ENCODE measurements around the gene PANX2. TPM values are rescaled to one million over a fixed set of nuclear protein-coding genes. Genes with fewer than 3 reads are reported as not detected.

The PANX2 gene
- total RNA-seq, 1 experiment from 2014 or later: not detected

DNA sequence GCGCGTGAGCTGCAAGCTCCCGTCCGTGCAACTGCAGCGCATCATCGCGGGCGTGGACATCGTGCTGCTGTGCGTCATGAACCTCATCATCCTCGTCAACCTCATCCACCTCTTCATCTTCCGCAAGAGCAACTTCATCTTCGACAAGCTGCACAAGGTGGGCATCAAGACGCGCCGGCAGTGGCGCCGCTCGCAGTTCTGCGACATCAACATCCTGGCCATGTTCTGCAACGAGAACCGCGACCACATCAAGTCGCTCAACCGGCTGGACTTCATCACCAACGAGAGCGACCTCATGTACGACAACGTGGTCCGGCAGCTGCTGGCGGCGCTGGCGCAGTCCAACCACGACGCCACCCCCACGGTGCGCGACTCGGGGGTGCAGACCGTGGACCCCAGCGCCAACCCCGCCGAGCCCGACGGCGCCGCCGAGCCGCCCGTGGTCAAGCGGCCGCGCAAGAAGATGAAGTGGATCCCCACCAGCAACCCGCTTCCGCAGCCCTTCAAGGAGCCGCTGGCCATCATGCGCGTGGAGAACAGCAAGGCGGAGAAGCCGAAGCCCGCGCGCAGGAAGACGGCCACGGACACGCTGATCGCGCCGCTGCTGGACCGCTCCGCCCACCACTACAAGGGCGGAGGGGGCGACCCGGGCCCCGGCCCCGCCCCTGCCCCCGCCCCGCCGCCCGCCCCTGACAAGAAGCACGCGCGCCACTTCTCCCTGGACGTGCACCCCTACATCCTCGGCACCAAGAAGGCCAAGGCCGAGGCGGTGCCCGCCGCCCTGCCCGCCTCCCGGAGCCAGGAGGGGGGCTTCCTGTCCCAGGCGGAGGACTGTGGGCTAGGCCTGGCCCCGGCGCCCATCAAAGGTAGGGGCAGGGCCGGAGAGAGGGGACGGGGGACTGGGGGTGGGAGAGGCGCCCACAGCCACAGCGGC is 7.3 kb downstream of the PANX2 start:
- H3K4me2 ChIP-seq (ENCODE audit: low read depth, low read length, poor library complexity, severe bottlenecking): no peak overlapping the region
- H3K79me2 ChIP-seq (ENCODE audit: low read length): no peaks in the 10 kb centered on the region
- no peaks in the 10 kb centered on the region for H3K9me3 ChIP-seq (ENCODE audit: low read length)
- no peak for DNase-seq
- no peak overlapping the region for H3K4me3 ChIP-seq (ENCODE audit: low read length)
- H2AFZ ChIP-seq (ENCODE audit: low read length): no peak overlapping the region
- no peaks in the 10 kb centered on the region for H3K36me3 ChIP-seq (ENCODE audit: insufficient read depth, low read length)
- no peaks in the 10 kb centered on the region for H4K20me1 ChIP-seq (ENCODE audit: insufficient read depth, low read depth, low read length)
- H3K4me1 ChIP-seq (ENCODE audit: low read length): peaks cover 8% of the 10 kb centered on the region
- H3K27ac ChIP-seq (ENCODE audit: low read length): no peak overlapping the region
- no peak overlapping the region for H3K9ac ChIP-seq (ENCODE audit: low read length)
- no peaks in the 10 kb centered on the region for H3K9me2 ChIP-seq (replicated peaks; ENCODE audit: insufficient read depth, low read length)
- H3K27me3 ChIP-seq (ENCODE audit: low read length): no peaks in the 10 kb centered on the region

DNA sequence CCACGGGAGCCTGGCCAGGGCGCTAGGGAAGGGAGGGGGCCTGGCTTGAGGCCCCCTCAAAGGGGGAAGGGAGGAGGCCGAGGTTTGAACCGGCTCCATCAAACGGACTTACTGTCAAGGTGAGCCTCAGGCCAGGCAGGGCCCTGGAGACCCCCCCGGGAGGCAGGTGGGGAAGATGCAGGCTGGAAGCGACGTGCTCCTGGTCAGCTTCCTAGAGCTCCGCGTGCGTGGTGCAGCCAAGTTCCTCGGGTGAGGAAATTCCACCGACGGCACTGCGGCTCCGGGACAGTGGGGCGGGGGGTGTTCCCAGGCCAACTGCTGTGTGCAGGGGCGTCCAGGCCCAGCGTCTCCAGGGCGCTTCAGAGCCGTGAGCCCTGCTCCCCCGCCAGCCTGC is 7.9 kb downstream of the PANX2 start:
- H3K27me3 ChIP-seq (ENCODE audit: low read length): no peaks in the 10 kb centered on the region
- no peak overlapping the region for H3K4me2 ChIP-seq (ENCODE audit: low read depth, low read length, poor library complexity, severe bottlenecking)
- H2AFZ ChIP-seq (ENCODE audit: low read length): no peak overlapping the region
- peaks cover 3% of the 10 kb centered on the region for H3K4me1 ChIP-seq (ENCODE audit: low read length)
- no peaks in the 10 kb centered on the region for H3K79me2 ChIP-seq (ENCODE audit: low read length)
- no peak overlapping the region for H3K4me3 ChIP-seq (ENCODE audit: low read length)
- DNase-seq: no peak
- H3K27ac ChIP-seq (ENCODE audit: low read length): no peak overlapping the region
- no peak overlapping the region for H3K9ac ChIP-seq (ENCODE audit: low read length)
- H4K20me1 ChIP-seq (ENCODE audit: insufficient read depth, low read depth, low read length): no peaks in the 10 kb centered on the region
- H3K9me2 ChIP-seq (replicated peaks; ENCODE audit: insufficient read depth, low read length): no peaks in the 10 kb centered on the region
- H3K36me3 ChIP-seq (ENCODE audit: insufficient read depth, low read length): no peaks in the 10 kb centered on the region
- no peaks in the 10 kb centered on the region for H3K9me3 ChIP-seq (ENCODE audit: low read length)

DNA sequence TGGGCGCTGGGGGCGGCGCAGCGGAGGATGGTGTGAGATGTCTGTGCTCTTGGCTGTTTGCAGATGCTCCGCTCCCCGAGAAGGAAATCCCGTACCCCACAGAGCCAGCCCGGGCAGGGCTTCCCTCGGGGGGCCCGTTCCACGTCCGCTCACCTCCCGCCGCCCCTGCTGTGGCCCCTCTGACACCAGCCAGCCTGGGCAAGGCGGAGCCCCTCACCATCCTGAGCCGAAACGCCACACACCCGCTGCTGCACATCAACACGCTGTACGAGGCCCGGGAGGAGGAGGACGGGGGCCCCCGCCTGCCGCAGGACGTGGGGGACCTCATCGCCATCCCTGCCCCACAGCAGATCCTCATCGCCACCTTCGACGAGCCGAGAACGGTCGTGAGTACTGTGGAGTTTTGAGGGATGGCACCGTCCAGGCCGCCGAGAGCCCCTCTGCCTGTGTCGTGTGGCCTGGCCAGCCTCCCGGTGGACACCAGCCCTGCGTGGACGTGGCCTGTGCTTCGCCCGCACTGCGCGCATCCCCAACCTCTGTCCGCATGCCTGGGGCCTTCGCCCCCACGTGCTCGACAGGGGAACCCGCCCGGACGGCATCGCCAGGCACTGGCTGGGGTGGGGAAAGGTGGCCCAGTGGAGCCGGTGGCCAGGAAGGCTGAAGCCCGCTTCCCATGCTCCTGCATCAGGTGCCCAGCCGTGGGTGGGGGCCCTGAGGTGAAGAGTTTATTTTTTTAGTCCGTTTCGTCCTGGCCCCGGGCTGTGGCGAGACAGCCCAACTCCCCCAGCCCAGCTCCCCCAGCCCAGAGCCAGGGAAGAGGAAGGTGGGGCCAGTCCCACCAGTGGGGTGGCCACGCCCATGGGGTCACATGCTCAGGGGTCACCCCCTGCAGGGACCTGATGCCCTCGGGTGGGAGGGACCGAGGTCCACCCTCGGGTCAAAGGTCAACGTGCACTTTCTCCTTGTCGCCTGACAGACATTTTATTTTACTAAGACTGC is 8.6 kb downstream of the PANX2 start:
- H3K9me3 ChIP-seq (ENCODE audit: low read length): no peaks in the 10 kb centered on the region
- H3K36me3 ChIP-seq (ENCODE audit: insufficient read depth, low read length): no peaks in the 10 kb centered on the region
- H3K79me2 ChIP-seq (ENCODE audit: low read length): no peaks in the 10 kb centered on the region
- no peak overlapping the region for H3K4me2 ChIP-seq (ENCODE audit: low read depth, low read length, poor library complexity, severe bottlenecking)
- no peaks in the 10 kb centered on the region for H3K27me3 ChIP-seq (ENCODE audit: low read length)
- H3K4me1 ChIP-seq (ENCODE audit: low read length): no peaks in the 10 kb centered on the region
- no peak overlapping the region for H3K27ac ChIP-seq (ENCODE audit: low read length)
- H3K9me2 ChIP-seq (replicated peaks; ENCODE audit: insufficient read depth, low read length): no peaks in the 10 kb centered on the region
- H3K9ac ChIP-seq (ENCODE audit: low read length): no peak overlapping the region
- H3K4me3 ChIP-seq (ENCODE audit: low read length): no peak overlapping the region
- no peak overlapping the region for H2AFZ ChIP-seq (ENCODE audit: low read length)
- peak; percentile 31 for DNase-seq
- peaks cover 2% of the 10 kb centered on the region; the same call in 1 of the 2 replicates for H4K20me1 ChIP-seq (ENCODE audit: insufficient read depth, low read depth, low read length)

DNA sequence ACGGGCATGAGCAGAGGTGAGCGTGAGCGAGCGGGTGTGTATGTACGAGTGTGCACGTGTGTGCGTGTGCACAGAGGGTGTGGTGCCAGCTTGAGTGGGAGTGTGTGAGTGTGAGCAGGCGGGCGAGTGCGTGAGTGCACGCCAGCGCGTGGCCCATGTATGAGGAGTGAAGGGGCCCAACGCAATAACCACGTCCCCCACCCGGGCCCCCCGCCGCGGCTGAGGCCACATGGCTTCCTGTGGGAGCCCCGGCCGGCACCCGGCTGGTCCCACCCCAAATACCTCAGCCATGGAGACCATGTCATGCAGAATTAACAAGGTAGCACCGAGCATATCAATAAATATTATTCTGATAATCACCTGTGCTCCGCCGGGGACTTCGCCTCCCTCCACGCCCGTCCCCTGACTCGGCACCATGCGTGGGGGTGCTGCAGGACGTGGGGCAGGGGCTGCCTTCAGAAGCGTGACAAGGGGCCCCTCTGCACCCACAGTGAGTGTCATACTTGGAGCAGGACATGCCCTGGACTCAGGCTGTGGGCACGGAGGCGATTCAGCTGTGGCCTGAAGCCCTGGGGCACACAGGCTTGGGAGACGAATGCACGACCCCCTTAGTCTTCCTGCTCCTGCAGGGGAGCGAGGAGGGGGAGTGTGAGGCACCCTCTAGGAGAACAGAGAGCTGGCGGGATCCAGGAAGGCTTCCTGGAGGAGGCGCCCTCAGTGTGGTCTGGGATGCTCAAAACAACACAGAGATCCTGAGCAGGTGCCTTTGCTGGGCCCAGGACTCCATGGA is 9.6 kb downstream of the PANX2 start:
- peak; percentile 38 for DNase-seq
- H2AFZ ChIP-seq (ENCODE audit: low read length): no peak overlapping the region
- no peak overlapping the region for H3K27ac ChIP-seq (ENCODE audit: low read length)
- H3K27me3 ChIP-seq (ENCODE audit: low read length): no peaks in the 10 kb centered on the region
- H4K20me1 ChIP-seq (ENCODE audit: insufficient read depth, low read depth, low read length): peaks cover 3% of the 10 kb centered on the region; the same call in 1 of the 2 replicates
- H3K9ac ChIP-seq (ENCODE audit: low read length): no peak overlapping the region
- no peak overlapping the region for H3K4me3 ChIP-seq (ENCODE audit: low read length)
- no peaks in the 10 kb centered on the region for H3K79me2 ChIP-seq (ENCODE audit: low read length)
- H3K4me1 ChIP-seq (ENCODE audit: low read length): peaks cover under 1% of the 10 kb centered on the region; the same call in 1 of the 2 replicates
- H3K4me2 ChIP-seq (ENCODE audit: low read depth, low read length, poor library complexity, severe bottlenecking): no peak overlapping the region
- H3K36me3 ChIP-seq (ENCODE audit: insufficient read depth, low read length): no peaks in the 10 kb centered on the region
- no peaks in the 10 kb centered on the region for H3K9me2 ChIP-seq (replicated peaks; ENCODE audit: insufficient read depth, low read length)
- no peaks in the 10 kb centered on the region for H3K9me3 ChIP-seq (ENCODE audit: low read length)

DNA sequence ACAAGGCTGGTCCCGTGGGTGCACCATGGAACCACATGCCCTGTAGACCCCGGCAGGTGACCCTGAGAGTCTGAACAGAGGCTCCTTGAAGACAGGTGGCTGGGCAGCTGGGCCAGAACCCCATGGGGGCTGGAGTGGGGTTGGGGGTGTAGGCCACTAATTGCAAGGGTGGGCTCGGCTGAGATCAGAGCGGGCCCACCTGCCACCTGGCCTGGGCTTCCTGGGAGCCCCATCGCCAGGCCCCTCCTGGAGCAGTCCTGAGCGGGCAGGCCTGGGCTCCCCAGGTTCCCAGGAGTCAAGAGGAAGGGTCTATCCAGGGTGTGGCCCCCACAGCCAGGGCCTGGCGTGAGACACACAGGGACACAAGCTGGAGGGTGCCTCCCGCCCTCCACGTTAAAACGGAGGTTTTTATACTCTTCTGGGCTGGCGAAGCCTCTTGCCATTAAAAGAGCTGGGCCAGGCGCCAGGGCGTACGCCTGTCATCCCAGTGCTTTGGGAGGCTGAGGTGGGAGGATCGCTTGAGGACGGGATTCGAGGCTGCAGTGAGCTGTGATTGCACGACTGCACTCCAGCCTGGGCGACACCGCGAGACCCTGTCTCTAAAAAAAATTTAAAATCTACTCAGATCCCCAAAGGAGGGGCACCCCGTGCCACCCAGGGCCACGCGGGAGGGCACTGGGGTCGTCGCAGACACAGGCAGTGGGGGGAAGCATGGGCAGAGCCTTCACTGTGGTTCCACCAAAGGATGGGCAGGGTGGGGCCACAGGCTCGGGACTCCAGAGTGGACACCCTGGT is 10.4 kb downstream of the PANX2 start:
- Histone ChIP-seq H3K36me3 (ENCODE audit: insufficient read depth, low read length) (no peaks in the 10 kb centered on the region), H2AFZ (ENCODE audit: low read length) (no peak overlapping the region), H3K9ac (ENCODE audit: low read length) (no peak overlapping the region), H3K9me3 (ENCODE audit: low read length) (no peaks in the 10 kb centered on the region), H3K4me1 (ENCODE audit: low read length) (peaks cover 4% of the 10 kb centered on the region), H3K4me2 (ENCODE audit: low read depth, low read length, poor library complexity, severe bottlenecking) (no peak overlapping the region), H4K20me1 (ENCODE audit: insufficient read depth, low read depth, low read length) (peaks cover 3% of the 10 kb centered on the region; the same call in 1 of the 2 replicates), H3K79me2 (ENCODE audit: low read length) (no peaks in the 10 kb centered on the region), H3K27me3 (ENCODE audit: low read length) (no peaks in the 10 kb centered on the region), H3K27ac (ENCODE audit: low read length) (no peak overlapping the region), H3K9me2 (replicated peaks; ENCODE audit: insufficient read depth, low read length) (no peaks in the 10 kb centered on the region), H3K4me3 (ENCODE audit: low read length) (no peak overlapping the region)
- no peak for DNase-seq

DNA sequence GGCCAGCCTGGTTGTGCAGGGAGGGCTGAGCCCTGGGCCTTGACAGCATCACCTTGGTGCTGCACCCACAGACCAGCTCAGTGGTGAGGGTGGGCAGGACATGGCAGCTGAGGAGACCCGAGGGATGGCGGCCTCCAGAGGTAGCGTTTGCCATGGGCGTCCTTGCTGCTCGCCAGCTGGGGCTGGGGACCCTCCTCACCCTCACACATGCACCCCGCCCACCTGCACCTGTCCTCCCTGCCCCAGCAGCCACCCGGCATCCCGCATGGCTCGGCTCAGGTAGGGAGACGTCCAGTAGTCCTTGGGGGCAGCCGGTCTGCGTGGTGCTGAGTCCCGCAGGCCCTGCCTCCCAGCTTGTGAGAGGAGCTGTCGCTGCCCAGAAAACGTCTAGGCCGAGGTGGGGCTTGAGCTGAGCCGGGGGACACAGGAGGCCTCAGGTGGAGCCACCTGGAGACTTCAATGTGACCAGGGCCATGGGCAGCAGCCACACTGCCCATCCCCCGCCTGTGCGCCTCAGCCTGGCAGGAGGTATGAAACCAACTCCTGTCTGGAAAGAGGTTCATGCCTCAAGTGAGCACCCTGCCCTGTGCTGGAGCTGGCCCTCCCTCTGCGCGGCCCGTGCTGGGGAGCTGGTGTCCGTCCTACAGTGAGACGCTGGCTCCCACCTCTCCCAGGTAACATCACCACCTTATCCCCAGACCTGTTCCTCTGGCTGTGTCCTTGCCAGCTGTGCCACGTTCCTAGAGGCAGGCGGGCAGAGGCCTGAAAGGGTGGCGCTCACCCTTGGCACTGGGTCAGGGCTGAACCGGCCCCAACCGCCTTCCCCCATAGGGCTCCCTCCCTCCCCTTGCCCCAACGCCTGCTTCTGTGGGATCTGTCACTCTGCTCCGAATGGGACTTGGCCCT is 11.9 kb downstream of the PANX2 start:
- Histone ChIP-seq H3K4me2 (ENCODE audit: low read depth, low read length, poor library complexity, severe bottlenecking) (no peak overlapping the region), H2AFZ (ENCODE audit: low read length) (no peak overlapping the region), H3K4me1 (ENCODE audit: low read length) (peaks cover 13% of the 10 kb centered on the region), H3K27ac (ENCODE audit: low read length) (no peak overlapping the region), H3K9me3 (ENCODE audit: low read length) (no peaks in the 10 kb centered on the region), H3K36me3 (ENCODE audit: insufficient read depth, low read length) (no peaks in the 10 kb centered on the region), H3K9me2 (replicated peaks; ENCODE audit: insufficient read depth, low read length) (no peaks in the 10 kb centered on the region), H3K9ac (ENCODE audit: low read length) (no peak overlapping the region), H4K20me1 (ENCODE audit: insufficient read depth, low read depth, low read length) (peaks cover 3% of the 10 kb centered on the region), H3K27me3 (ENCODE audit: low read length) (no peaks in the 10 kb centered on the region), H3K4me3 (ENCODE audit: low read length) (no peak overlapping the region), H3K79me2 (ENCODE audit: low read length) (peaks cover 14% of the 10 kb centered on the region)
- DNase-seq: peak; percentile 12

Measured in Karpas-422 (cell line).